Eye (tissue), 1 donor: ENCODE data around the gene RARA.
A peak's percentile ranks its signal among the peaks of the same experiment; 100 is the strongest.

ENCODE experiments used
- DNase-seq: peaks from one replicate; pipeline ENCODE4 v3.0.0-alpha.2; 2015

Gene RARA

GRCh38 chr17:40330850-40331470 lies 22.0 kb downstream of the RARA start:
- no peak for DNase-seq

- DNase-seq, result peak; percentile 25
These were observed 23.0 kb downstream of the RARA start for GRCh38 chr17:40331743-40332641.

- DNase-seq, result no peak
These were observed 24.9 kb downstream of the RARA start for GRCh38 chr17:40333781-40334448.

DNA sequence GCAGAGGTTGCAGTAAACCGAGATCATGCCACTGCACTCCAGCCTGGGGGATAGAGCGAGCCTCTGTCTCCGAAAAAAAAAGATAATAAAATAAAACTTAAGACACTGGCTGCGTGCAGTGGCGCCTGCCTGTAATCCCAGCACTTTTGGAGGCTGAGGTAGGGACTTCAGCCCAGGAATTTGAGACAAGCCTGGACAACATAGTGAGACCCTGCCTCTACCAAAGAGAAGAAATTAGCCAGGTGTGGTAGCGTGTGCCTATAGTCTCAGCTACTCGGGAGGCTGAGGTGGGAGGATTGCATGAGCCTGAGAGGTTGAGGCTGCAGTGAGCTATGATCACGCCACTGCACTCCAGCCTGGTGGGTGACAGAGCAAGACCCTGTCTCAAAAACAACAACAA lies 26.6 kb downstream of the RARA start:
- DNase-seq, result no peak

GRCh38 chr17:40337351-40337750 lies 28.4 kb downstream of the RARA start:
- DNase-seq, result no peak

DNA sequence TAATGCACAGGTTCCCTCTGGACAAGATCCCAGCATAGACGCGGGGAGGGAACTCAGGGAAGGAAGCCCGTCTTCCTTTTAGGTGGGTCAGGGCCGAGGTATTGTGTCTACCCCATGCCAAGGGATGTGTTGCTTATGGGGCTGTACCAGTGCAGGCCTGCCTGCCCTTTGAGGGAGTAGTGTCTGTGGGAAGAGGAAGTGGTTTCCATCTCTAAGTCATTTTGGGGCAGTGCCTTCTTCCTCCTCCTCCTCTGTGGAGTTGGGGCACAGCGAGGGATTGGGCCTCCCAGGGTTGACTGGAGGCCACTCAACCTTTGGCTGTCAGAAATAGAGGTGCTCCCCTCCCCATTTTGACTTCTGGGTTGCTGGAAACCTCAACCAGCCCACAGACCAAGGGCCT lies 29.1 kb downstream of the RARA start:
- no peak for DNase-seq

GRCh38 chr17:40338941-40339649 lies 30.1 kb downstream of the RARA start:
- DNase-seq, result no peak

DNA sequence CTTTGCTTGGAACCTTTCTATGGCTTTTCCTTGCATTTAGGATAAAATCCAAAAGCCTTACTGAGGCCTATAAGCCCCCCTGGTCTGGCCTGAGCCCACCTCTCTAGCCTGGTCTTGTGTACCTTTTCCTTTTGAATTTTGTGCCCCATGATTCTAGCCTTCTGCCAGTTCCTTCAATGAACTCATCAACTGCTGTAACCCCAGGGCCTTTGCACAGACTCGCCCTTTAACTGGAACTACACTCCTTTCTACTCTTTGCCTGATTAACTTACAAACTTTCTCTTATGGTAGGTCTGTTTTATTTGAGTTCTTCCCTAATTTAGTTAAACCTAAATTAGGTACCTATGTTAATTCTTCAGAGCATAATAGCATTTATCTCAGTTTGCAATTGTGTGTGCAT lies 31.3 kb downstream of the RARA start:
- no peak for DNase-seq

GRCh38 chr17:40340880-40341807 lies 32.2 kb downstream of the RARA start:
- DNase-seq, result peak; percentile 90

DNA sequence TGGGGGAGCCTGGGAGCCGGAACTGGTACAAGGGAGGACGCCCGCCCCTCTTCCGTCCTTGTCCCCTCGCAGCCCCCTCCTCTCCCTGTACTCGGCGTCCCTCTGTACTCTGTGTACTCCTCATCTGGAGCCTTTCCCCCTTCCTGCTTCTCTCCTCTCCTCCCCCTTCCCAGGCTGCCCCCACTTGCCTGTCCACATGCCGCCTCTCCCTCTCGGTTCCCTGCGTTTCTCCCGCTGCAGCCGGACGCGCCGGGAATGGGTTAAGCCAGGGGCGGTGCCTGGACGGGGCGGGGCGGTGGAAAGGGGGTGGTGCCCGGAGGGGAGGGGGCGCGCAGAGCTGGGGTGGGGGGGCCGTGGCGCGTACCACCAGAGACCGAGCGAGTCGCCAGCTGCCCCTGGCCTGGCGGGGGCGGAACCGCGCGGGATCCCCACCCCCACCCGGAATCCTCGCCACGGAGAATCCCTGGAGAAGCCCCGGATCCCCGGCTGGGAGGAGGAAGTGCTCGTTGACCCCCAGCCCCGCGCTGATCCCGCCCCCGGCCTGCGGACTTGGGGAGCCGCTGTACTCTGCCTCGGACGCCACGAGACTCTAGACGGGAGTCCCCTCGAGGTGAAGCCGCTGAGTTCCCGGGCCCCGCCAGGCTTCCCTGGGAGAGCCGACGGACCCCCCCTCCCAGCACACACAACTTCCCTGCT lies 33.0 kb downstream of the RARA start:
- DNase-seq, result peak; percentile 95

GRCh38 chr17:40342504-40343218 lies 33.7 kb downstream of the RARA start:
- peak; percentile 63 for DNase-seq

DNA sequence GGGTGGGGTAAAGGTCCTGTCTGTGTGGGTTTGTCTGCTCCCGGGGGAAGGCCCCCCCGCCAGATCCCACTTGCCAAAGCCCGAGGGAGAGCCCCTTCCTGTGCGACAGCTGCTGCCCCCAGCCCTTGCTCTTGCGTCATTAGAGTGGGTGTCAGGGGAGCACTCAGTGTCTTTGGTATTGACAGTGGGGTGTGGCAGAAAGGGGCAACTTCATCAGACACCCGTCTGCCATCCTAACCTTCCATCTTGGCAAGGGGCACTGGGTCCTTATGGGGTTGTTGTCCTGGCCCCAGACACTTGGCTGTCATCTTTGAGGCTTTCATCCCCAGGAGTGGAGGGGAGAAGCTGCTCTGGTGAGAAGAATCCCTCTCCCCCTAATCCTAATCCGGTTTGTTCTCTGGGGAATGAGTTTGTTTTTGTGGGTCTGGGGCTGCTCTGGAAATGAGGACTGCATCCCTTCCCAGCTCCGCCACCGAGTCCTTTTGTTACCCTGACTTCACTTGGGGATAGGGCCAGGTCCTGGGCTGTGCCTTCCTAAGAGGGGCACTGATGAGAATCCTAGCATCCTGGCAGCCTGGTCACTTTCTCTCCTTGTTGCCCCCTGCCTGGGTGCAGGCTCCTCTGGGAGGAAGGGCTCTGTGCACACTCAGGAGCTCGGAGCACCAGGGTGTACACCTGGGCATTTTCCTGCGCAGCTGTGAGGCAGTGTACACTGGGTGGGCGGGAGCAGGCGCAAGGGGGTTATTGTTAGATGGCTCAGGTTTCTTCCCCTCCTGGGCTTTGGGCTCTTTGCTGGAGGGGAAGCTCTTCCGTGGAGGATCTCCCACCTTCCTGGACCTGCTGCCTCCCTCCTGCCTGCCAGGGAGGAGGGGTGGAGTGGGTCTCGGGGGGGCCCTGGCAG lies 34.5 kb downstream of the RARA start:
- peak; percentile 74 for DNase-seq

- DNase-seq, result no peak
These were observed 35.6 kb downstream of the RARA start for GRCh38 chr17:40344421-40345160.

- DNase-seq, result peak; percentile 91
These were observed 36.4 kb downstream of the RARA start for GRCh38 chr17:40345161-40345993.

DNA sequence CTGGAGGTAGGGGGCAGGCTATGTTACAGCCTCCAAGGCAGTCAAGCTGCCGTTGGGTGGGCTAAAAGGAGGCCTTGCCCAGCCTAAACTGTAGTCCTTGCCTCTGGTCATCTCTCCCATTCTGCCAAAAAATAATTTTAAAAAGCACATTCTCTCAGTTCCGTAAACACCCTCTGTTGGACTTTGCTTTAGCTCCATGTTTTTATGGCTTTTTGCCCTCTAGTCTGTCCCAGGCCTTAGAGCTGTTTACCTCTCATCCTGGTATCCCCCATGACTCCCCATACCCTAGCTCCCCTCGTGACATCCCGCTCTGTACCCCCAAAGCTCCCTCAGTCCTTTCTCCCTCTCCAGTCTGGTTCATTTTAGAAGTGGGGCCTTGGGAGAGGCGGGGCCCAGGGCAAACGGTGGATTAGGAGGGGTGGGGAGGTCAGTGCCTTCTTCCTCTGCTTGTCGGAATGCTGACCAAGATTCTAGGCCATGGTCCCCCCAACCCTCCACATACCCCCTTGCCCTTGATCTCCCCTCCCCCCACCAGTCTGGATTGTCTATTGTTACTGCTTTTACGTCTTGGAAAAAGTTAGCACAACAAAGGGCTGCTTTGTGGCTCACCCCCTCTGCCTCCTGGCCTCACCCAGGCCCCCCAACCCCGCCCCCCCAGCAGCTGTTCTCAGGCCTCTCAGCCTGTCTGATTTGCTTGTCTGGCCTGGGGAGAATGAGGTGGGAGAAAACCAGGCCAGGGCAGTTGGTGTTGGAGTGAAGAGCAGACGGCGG lies 37.2 kb downstream of the RARA start:
- DNase-seq, result peak; percentile 68

DNA sequence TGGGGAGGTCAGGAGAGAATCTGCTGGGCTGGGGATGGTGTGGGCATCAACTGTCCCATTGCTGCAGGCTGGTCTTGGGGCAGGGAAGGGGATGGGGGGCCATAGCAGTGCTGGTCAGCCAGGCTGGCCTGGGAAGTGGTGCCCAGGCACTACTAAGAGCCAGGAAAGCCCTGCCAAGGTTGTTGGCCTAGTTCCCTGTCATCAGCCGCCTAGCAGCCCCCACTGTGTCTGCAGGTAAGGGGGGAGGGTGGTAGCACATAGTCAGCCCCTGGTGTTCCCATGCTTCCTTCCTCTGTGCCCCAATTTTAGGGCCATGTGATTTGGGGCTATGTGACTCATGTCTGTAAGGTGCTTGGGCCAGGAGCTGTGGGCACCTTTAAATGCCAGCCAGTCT lies 37.8 kb downstream of the RARA start:
- no peak for DNase-seq
